Inferior parietal cortex (tissue), 1 donor: ENCODE data around the gene TPM1.

ENCODE experiments used
- DNase-seq: peaks from one replicate; pipeline ENCODE4 v3.0.0-alpha.2; 2016; ENCODE audit errors: extremely low spot score

TPM1 gene

DNA sequence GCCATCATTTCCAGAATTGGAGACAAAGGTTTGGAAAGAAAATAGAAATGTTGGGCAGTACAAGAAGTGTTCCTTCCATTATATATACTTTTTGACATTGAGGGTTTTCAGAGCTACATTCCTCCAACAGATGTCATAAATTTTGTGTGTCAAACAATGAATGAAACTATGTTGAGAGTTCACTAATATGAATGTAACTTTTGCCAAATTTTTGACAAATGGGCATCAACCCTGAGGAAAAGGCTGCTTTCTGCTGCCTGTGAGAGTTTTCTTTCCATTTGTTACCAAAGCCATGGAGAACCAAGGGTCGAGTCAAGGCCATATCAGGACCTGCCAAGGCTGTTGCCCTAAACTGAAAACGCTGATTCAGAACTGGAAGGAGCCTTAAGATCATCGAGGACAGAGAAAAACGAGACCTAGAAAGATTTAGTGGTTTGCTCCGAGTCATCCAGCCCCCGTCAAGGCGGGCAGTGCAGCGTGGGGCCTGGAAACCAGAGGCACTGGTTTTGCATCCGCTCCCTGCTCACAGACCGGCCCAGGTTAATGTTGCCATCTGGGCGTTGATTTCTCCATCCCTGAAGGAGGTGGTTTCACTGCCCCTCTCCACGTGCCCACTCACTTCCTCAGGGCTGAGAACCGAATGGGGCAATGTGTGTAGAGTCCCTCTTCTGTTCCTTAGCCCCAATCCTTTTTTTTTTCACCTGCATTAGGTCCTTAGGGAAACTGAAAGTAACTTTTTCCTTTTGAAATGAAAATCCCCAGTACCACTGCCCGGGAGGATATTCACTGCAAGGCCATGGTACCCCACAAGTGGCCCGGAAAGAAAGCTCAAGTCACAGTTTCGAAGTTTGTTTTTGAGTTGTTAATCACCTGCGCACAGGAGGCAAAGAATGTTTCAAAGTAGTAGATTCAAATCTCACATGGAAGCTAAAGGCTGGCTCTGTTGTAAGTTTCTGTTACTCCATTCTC, 32.8 kb downstream of the TPM1 start:
- no peak for DNase-seq

DNA sequence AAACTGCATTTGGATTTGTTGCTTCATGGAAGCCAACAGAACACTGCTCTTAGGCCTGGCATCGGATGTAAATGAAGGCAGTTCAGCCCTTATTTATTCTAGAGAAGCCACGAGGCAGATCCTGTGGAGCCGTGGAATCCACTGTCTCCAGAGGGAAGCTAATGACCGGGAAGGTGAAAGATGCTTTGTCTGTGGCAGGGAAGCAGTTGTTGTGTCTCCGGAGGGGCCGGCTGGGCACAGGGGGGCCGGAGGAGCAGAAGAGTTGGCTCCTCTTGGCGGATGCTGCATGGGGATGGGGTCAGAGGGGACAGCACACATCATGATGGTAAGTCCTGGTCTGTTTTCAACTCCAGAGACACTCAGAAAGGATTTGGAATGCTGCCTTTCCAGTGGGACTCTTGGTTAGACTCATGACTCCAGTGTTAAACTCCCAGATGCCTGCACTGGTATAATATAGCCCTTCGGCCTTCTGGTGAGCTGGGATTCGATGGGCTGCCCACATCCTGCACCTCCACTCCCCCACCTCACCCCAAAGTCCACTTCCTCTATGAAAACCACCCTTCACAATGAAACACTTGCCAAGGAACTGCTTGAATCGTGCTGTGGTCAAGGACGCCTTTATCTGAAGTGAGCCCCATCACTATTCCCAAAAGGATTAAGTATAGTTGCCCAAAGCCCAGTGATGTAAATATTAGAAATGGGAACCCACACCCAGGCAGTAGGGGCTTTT, 33.6 kb downstream of the TPM1 start:
- DNase-seq, result no peak

DNA sequence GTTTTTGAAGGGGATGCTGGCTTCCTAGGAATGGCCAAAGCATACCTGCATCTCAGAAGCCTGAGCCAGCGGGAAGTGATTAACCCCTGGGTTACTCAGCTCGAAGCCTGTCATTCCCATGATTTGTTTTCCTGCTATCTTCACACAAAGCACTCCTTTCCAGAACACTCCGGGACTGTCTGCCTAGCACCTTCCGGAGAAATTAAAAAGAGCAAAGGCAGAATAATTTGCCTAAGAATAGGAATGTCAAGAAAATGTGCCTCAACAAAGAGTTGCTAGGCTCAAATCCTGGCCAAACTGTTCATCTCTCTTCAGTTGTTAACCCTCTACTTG, 34.1 kb downstream of the TPM1 start:
- no peak for DNase-seq

DNA sequence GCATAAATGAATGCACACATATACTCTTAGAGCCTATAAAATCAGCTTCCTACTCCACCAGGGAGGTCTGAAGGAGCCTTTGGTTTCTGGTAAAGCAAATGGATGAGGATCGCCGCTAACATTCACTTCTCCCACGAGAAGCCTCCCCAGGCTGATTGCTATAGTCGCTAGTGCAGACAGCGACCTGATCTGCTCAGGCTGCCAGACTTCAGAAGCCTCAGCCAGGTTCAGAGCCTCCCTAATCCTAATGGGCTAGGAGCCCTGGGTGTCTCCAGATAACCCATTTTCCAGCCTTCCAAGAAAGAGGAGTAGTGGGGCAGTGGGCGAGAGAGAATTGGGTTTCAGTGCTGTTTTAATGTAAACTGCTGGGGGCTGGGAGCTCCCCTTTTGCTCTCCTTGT, 35.4 kb downstream of the TPM1 start:
- DNase-seq, result no peak

DNA sequence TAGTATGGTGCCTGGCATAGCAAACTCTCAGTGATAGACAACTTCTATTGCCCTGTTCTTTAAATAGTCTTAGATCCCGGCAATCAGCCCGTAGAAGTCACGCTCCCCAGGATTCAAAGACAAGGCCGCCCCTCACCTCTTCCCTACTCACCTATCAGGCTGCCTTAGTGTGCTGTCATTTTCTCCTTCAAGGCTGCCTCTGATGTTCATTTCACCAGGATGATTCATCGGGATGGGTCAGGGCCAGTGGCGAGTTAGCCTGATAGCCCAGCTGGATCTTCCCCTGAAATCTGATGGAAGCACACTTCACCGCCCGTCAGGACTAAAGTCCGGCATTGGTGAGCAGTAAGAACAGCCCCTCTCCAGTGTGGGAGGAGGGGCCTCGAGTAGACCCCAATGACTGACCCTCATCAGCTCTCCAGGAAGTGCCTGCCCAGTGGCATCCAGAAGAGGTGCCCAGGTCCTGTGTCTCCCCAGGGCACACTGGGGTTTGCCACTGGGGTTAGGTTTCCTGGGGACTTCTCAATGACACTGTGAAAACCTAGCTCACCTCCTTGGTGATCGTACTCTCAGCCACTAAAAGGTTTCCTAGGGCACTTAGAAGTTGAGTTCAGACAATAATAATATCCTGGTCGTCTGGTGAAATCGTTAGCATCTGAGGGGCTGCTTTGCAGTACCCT, 37.5 kb downstream of the TPM1 start:
- DNase-seq, result no peak

DNA sequence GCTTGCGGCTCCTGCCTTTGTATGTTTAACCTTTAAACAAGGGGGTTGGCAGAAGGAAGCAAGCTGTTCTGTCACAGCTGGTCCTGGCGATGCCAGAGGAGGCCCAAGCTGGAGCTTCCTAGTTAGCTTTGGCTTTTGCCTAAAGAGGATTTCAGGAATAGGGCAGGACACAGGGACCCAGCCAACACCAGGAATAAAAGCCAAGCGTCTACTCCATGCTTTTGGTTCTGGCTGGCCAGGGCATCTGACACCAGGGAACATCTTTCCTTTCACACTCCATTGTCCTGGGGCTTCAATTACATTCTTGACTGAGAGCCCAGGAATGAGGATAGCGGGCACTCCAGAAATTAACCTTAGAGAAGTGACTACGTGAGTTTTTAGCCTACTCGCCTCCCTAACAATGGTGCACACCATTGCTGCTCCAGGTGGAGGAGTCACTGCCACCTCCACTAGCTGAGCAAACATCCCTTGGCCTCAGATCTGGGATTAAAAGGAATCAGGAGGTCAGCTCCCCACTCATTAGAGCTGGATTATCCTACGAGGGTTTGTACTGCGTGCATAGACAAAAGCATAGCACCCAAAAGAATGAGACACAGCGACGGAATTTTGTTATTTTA, 38.2 kb downstream of the TPM1 start:
- no peak for DNase-seq

DNA sequence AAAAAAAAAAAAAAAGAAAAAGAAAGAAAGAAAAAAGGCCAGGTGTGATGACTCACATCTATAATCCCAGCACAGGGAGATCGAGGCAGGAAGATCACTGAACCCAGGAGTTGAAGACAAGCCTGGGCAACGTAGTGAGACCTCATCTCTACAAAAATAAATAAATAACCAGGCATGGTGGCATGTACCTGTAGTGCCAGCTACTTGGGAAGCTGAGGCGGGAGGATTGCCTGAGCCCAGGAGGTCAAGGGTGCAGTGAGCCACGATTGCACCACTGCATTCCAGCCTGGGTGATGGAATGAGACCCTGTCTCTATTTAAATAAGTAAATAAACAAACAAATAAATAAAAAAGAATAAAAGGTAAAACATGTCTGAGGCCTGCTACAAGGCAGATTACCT, 39.8 kb downstream of the TPM1 start:
- no peak for DNase-seq

DNA sequence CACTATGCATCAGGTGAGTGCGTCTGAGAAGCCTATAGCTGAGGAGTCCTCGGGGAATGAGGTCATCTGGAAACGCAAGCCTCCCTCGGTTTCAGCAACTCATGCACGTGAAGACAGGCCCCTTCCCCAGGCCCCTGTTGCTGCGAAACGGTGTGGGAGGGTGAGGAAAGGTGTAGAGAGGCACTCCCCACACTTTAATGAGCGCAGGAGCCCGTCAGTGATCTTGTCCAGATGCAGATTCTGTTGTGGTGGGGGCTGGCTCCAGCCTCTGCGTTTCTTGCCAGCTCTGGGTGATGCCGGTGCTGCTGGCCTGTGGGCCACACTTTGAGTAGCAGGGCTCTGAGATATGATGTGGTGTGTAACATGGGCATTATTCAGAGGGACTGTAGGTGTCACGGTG, 40.5 kb downstream of the TPM1 start:
- no peak for DNase-seq

DNA sequence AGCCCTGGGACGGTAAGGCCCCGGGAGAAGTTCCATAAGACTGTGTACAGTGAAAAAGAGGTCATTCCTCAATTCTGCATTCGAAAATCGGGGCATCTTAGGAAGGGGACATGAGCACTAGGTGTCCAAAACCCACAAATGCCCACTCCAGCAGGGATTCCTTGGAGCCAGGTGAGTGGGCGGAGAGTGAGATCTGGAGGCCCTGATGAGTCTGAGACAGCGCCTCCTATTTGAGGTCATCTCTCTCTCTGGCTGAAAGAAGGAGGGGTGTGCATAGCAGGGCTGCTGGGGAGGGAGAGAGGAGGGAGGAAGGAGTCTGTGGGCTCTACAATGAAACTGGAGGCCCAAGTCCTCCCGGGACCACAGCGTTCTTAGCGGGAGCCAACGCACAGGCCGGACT, 41.0 kb downstream of the TPM1 start:
- no peak for DNase-seq

DNA sequence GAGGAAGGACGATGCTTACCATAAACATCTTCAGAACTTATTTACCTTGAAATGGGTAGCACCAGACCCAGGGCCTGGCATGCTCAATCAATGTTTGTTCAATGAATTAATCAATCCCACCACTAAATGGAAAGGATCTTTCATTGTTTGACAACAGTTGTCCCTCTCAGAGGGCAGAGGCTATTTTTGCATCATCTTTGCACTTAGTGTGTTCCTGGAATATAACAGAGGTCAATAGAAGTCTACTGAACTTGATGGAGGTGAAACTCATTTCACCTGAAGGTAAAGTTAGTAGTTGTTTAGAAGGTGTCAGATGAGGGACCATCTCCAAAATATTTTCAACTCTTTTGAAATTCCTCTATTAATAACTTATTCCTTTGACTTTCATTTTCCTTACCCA, 42.3 kb downstream of the TPM1 start:
- DNase-seq, result no peak

DNA sequence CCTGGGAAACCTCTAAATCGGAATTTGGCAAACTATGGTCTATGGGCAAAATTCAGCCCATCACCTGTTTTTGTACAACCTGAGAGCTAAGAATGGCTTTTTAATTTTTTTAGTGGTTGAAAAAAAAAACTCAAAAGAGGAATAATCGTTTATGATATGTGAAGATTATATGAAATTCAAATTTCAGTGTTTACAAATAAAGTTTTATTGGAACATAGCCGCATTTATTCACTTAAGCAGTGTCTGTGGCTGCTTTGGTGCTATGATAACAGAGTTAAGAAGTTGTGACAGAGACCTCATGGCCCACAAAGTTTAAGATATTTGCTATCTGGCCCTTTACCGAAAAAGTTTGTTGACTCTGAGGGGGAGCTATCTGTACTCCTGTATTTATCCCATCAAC, 42.7 kb downstream of the TPM1 start:
- no peak for DNase-seq

DNA sequence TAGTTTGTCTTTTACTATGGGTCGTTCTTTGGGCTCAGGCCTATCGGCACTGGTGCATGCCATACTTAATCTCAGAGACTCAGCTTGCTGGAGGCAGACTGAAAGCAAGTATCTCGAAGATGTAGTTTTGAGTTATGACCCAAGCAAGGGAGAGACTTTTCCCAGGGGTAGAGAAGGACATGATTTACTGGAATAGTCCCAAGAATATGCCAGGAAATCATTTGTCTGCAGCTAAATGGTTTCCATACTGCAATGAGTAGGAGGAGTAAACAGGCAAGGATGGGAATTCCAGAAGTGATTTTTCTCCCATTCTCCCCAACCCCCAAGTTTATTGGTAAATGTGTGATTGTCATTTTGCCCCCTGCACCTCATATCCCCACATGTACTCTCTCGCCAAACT, 43.7 kb downstream of the TPM1 start:
- no peak for DNase-seq

DNA sequence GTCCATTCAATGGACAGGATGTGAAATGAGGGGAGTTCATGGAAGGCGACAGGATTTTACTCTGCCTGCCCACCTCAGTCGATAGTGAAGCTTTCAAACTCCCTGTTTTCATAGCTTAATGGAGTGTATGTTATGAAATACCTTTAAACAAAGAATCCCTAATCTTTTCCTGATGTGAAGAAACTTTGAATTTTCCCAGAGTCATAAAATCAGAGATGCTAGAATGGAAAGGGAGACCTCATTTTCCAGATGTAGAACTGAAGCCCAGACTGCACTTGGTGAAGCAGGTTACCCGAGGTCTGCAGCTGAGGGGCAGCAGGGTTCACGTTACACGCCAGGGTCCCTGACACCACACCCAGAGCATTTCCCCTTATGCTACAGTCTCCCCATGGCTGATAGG, 44.4 kb downstream of the TPM1 start:
- DNase-seq, result no peak

DNA sequence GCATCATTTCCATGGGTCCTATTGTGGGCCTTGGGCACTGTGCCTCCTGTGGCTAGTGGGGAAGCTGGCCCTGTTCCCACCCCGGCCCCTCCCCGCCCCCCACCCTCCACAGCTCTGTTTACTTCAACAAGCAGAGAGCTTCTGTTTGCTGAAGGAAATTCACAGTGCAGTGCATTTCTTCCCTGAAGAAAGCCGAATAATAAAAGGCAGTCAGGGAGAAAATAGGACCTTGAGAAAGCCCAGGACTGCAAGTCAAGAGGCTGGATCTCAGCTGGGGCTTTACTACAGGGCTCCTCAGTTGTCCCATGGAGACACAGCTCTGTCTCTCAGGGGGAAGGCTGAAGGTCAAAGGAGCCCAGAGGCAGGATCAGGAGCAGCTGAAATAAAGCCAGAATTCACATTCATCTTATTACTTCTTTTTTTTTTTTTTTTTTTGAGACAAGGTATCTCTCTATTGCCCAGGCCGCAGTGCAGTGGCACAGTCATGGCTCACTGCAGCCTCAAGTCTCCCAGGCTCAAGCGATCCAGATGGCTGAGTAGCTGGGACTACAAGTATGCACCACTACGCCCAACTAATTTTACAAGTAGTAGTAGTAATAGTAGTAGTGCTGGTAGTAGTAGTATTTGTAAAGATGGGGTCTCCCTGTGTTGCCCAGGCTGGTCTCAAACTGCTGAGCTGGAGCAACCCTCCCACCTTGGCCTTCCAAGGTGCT, 46.1 kb downstream of the TPM1 start:
- DNase-seq, result no peak

DNA sequence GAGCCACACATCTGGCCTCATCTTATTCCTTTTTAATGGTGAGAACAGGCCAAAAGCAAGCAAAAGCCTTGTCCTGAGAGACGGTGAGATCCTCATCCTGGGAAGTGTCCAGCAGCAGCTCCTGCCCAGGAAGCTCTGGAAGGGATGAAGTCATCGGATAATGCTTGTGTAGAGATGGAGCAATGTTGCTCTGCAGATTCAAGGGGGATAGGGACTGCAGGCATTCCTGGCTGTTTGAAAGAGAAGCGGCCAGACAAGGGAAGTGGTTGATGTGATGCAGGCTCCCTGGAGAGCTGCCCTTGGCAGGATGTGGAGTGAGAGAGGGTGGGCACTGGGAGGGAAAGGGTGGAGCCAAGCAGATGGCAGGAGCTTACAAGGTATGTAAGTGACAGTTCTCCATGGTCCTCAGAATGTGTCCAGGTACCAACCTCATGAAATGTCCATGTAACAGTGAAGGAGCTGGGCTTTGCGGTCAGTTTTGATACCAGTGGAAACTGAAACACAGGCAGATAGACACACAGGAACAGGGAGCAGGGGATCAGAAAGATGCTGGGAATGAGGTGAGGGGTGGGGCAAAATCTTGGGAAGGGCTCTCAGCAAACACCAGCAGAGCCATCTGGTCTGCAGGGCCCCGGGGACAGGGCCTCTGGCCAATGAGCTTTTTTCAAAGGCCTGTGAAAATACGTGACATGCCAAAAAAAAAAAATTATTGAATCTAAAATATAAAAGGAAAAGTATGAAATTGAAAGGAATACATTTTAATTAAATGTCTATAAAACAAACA, 46.9 kb downstream of the TPM1 start:
- no peak for DNase-seq

DNA sequence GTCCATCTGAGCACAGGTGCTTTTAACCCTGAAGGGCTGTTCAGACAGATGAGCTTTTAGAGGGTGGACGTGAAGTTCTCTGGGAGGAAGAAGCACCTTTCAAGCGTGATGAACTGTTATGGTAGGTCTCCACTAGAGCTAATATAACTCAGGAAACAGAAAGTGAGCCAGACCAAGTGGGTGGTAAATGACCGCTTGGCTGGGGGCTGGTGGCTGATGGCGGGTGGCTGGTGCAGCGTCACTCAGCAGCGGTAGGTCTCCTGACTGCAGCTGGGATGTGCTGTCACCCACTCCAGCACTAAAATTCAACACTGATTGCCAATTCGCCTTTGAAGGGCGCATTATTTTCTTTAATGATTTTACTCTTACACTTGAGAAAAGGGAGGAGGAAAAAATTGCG, 47.9 kb downstream of the TPM1 start:
- no peak for DNase-seq

DNA sequence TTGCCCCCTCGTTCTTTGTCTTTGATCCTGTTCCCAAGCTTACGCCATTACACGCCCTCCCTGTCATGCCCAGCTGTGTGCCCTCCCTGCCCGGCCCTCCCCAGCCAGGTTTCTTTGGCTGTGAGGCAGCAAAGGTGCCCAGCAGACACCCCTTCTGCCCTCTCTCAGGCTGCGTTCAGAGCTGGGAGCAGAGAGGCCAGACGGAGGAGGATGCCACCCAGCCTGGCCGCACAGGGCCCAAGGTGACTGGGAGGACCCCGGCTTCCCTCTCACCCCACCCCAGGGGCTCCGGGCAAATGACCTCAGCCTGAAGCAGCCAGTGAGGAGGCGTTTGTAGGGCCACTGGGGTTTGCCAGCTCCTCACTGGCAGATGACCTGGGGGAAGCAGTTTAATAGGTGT, 48.3 kb downstream of the TPM1 start:
- DNase-seq, result no peak

DNA sequence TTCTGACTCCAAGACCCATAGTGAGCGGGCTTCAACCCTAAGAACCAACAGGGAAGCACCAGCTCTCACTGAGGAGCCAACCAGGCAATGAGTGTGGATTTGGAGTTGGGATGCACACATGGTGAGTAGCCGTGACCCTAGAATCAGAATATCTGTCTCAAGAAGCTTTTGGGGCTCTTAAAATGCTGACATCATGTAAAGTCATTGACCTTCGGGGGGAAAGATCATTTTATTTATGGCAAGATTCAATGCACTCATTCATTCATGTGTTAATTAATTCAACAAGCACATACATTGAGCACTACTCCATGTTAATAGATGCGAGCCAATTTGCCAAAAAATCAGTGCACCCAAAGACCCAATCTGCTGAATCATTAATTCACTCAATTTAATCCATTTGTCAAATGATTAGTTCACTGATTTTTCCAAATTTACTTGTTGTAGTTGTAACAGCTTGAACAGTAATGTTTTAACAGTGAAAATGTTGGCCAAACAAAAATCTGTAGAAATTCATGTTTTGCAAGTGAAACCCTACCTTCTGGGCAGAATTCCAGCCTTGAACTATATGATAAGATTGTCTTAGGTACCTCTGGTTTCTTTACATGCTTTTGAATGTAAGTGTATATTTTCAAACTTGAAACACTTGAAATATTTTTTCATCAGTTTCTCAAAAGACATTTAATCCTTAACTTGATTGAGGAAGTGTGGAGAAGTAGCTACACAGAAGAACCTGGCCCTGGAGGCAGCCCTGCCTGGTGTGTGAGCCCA, 49.3 kb downstream of the TPM1 start:
- DNase-seq, result no peak

DNA sequence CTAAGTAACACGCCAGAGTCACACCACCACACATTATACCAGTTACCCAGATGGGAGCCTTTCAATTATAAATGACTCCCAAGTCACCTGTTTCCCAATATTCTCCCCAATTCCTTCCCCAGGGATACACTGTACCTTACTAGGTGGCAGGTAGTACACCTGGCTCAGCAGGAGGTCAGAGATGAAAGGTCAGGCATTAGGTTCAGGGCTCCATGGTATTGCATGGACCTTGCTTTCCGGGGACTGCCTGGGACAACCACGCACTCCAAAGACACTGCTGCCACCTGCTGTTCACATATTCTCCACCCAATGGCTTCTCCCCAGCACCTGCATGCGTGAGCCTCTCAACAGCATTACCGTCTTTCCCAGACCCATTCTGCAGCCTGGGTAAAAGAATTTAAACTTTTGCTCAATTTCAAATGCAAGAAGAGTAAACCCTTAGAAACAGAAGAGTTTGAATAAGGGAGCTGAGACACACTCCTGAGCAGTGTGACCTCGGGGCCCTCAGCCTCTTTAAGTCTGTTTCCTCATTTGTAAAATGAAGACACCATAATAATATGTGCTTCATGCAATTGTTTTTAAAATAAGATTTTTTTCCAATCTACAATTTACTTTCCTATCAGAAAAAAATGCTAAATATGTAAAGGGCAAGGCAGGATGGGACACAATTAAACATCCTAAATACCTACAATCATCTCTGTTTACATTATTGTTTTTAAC, 51.1 kb downstream of the TPM1 start:
- peak; percentile 86 for DNase-seq
